Stimulated activated CD8-positive, alpha-beta memory T cell treated with anti-CD3 and anti-CD28 coated beads, Interleukin-4, amount 100 ng/mL, for 4 hours (primary cell): ENCODE results near the gene AK4.

Experiments
- DNase-seq, 2 donors: peaks; one replicate each; pipeline ENCODE4 v3.0.0-alpha.2; 2020; ENCODE audit warnings: low read depth in 2 of 2, low spot score in 1 of 2

The AK4 gene

DNA sequence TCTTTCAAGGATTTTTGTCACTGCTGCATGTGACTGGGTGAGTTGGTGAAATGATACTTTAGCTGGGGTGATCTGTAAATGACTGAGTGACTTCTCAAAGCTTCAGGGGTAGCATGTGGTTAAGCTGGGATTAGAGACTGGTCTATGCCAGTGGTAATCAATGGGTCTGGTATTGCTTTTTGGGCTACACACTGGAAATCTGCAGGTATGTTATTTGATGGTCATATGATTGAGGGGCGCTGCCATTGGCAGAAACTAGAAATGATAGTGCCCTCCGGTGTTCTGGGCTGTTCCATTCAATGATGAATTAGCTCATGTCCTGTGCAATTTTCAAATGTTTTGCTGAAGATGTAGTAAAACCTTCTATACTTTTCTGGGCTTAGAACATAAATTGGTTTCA is 121.6 kb downstream of the AK4 start:
- no peak for DNase-seq

- no peak for DNase-seq
These were observed 128.4 kb downstream of the AK4 start for GRCh38 chr1:65276197-65276939.

- DNase-seq: no peak
These were observed 129.8 kb downstream of the AK4 start for GRCh38 chr1:65277605-65278347.

DNA sequence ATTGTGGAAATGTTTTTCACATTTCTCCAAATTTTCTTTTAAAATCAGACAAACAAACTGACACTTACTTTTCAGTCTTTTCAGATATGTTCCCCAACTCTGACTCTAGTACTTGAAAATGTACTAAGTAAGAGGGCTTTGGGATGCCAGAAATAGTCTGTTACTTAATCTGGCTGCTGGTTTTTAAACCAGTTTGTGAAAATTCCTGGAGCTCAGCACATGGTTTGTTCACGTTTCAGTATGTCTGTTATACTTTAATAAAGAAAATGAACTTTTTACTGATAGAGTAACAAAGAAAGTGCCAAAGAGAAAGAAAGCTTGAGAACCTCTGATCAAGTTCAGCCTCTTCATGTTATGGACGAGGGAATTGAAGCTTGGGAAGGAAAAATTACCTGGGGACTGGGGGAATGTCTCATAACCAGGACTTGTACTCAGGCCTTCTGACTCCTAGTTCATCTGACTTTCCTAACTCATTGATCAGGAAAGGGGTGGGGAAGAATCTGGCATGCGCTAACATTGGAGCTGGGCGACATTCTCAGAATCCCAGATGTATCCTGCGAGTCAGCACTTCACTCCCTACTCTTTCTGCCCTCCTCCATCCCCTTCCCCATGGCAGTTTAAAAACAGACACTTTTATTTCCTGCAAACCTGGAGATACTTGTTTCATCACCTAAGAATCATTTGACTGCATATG is 130.5 kb downstream of the AK4 start:
- no peak for DNase-seq

DNA sequence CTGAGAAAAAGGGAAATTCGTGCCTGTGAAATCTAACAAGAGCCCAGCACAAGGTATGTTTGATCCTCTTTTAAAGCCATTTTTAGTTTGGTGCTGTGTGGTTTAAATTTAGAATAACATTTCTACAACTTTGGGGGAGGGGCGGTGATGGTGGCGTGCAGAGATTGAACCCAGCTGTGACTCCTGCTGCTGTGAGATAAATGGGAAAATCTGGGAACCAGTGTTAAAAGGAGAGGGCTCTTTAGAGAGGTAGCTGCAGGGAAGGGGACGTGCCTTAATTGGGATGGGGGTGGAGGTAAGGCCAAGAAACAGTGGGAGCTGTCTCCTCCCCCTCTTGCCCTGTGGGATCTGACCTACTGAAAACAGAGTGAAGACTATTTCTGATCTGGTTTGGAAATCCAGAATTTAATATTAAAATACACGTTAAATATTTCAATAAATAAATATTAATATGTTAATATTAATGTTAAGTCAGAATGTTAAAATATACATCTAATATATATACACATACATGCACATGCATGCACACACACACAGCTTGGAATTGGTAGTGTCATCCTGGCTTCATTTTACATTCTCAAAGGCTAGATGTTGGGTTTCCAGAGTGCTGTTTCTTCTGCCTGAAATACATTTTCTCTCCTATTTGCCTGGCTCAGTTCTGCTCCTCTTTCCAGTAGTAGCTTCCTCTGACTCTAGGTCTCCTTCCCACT is 131.2 kb downstream of the AK4 start:
- DNase-seq: no peak
